H9 (cell line): Measurements from ENCODE around the gene UBA5. TPM values are rescaled to one million over a fixed set of nuclear protein-coding genes. Genes with fewer than 3 reads are reported as not detected.

Source experiments
- DNase-seq: peaks from one replicate; pipeline ENCODE4 v3.0.0-alpha.2; 2017
- H2AFZ ChIP-seq: one replicate; pipeline ENCODE4 v1.6.1; 2013; ENCODE audit warnings: mild to moderate bottlenecking, low read length, control low read depth, moderate library complexity
- H2AK5ac ChIP-seq: 2 replicates; pipeline ENCODE4 v1.6.1; 2013; ENCODE audit warnings: low read length, control low read depth, mixed read lengths; ENCODE audit not compliant: insufficient read length
- H2BK120ac ChIP-seq: one replicate; pipeline ENCODE4 v1.6.1; 2013; ENCODE audit warnings: low read depth, mild to moderate bottlenecking, low read length, control low read depth, inconsistent platforms; ENCODE audit not compliant: poor library complexity, severe bottlenecking
- H2BK12ac ChIP-seq: 2 replicates; pipeline ENCODE4 v1.6.1; 2013; ENCODE audit warnings: low read length, control low read depth, mixed read lengths, low read depth; ENCODE audit not compliant: insufficient read length
- H2BK15ac ChIP-seq: 2 replicates; pipeline ENCODE4 v1.6.1; 2013; ENCODE audit warnings: low read depth, low read length, control low read depth
- H2BK20ac ChIP-seq: one replicate; pipeline ENCODE4 v1.6.1; 2013; ENCODE audit warnings: low read depth, mild to moderate bottlenecking, low read length, control low read depth, inconsistent platforms; ENCODE audit not compliant: poor library complexity, severe bottlenecking
- H2BK5ac ChIP-seq: 2 replicates; pipeline ENCODE4 v1.6.1; 2013; ENCODE audit warnings: low read length, control low read depth, mixed read lengths; ENCODE audit not compliant: insufficient read length
- H3K14ac ChIP-seq: 2 replicates; pipeline ENCODE4 v1.6.1; 2013; ENCODE audit warnings: low read length, control low read depth; ENCODE audit not compliant: insufficient read depth
- H3K18ac ChIP-seq: 2 replicates; pipeline ENCODE4 v1.6.1; 2013; ENCODE audit warnings: low read depth, mild to moderate bottlenecking, mixed read lengths, low read length, control low read depth; ENCODE audit not compliant: insufficient read length
- H3K23ac ChIP-seq: 2 replicates; pipeline ENCODE4 v1.6.1; 2013; ENCODE audit warnings: low read length, control low read depth, mixed read lengths, low read depth; ENCODE audit not compliant: insufficient read length
- H3K23me2 ChIP-seq: 2 replicates; pipeline ENCODE4 v1.6.1; 2013; ENCODE audit warnings: low read depth, mild to moderate bottlenecking, mixed read lengths, low read length, control low read depth; ENCODE audit not compliant: insufficient read length, poor library complexity, severe bottlenecking
- H3K27ac ChIP-seq: 2 replicates; pipeline ENCODE4 v1.5.1; 2013; ENCODE audit warnings: low read length, control low read depth, mixed read lengths, low read depth; ENCODE audit not compliant: insufficient read length
- H3K27me3 ChIP-seq: 2 replicates; pipeline ENCODE4 v1.6.1; 2013; ENCODE audit warnings: low read length, control low read depth, inconsistent platforms; ENCODE audit not compliant: insufficient read depth
- H3K4ac ChIP-seq: 2 replicates; pipeline ENCODE4 v1.6.1; 2013; ENCODE audit warnings: low read depth, mild to moderate bottlenecking, control low read depth, inconsistent platforms, low read length, moderate library complexity
- H3K4me1 ChIP-seq: 2 replicates; pipeline ENCODE4 v1.6.1; 2013; ENCODE audit warnings: low read length, control low read depth, inconsistent platforms; ENCODE audit not compliant: insufficient read depth
- H3K4me2 ChIP-seq: 2 replicates; pipeline ENCODE4 v1.6.1; 2013; ENCODE audit warnings: low read length, control low read depth, mixed read lengths; ENCODE audit not compliant: insufficient read length, insufficient read depth
- H3K56ac ChIP-seq: 2 replicates; pipeline ENCODE4 v1.6.1; 2013; ENCODE audit warnings: low read depth, mild to moderate bottlenecking, mixed read lengths, low read length, control low read depth; ENCODE audit not compliant: insufficient read length
- H3K79me1 ChIP-seq: 2 replicates; pipeline ENCODE4 v1.6.1; 2013; ENCODE audit warnings: low read depth, mild to moderate bottlenecking, moderate library complexity, low read length, control low read depth, inconsistent platforms; ENCODE audit not compliant: insufficient read depth, poor library complexity, severe bottlenecking
- H3K79me2 ChIP-seq: 2 replicates; pipeline ENCODE4 v1.6.1; 2013; ENCODE audit warnings: low read length, control low read depth, inconsistent platforms; ENCODE audit not compliant: insufficient read depth
- H3K9ac ChIP-seq: 2 replicates; pipeline ENCODE4 v1.6.1; 2013; ENCODE audit warnings: low read length, control low read depth, mixed read lengths; ENCODE audit not compliant: insufficient read length; ENCODE audit errors: extremely low read depth
- H3K9me3 ChIP-seq: one replicate; pipeline ENCODE4 v1.6.1; 2013; ENCODE audit warnings: low read depth, low read length, inconsistent platforms; ENCODE audit not compliant: control insufficient read depth
- H3T11ph ChIP-seq: one replicate; pipeline ENCODE4 v1.6.1; 2013; ENCODE audit warnings: mild to moderate bottlenecking, low read length, control low read depth, inconsistent platforms
- H4K20me1 ChIP-seq: one replicate; pipeline ENCODE4 v1.6.1; 2013; ENCODE audit not compliant: control insufficient read depth, insufficient read length, insufficient read depth
- H4K5ac ChIP-seq: 2 replicates; pipeline ENCODE4 v1.6.1; 2013; ENCODE audit warnings: low read depth, mild to moderate bottlenecking, mixed read lengths, low read length, control low read depth; ENCODE audit not compliant: insufficient read length
- H4K8ac ChIP-seq: replicated peaks from 2 replicates; pipeline ENCODE4 v1.6.1; 2013; ENCODE audit warnings: low read length, control low read depth, mixed read lengths, low read depth; ENCODE audit not compliant: insufficient read length
- H4K91ac ChIP-seq: 2 replicates; pipeline ENCODE4 v1.6.1; 2013; ENCODE audit warnings: low read depth, mild to moderate bottlenecking, moderate library complexity, mixed read lengths, low read length, control low read depth; ENCODE audit not compliant: insufficient read length
- H3K27ac Mint-ChIP-seq, 3 experiments: 2 replicates in 2 of 3; 3 replicates in 1 of 3; pipeline ENCODE4 v1.8.0; 2020 to 2021; ENCODE audit warnings: mixed read lengths in 3 of 3, mild to moderate bottlenecking in 1 of 3, moderate library complexity in 1 of 3
- H3K27me3 Mint-ChIP-seq: 2 replicates; pipeline ENCODE4 v1.8.0; 2021; ENCODE audit warnings: low read depth, mild to moderate bottlenecking, moderate library complexity, mixed read lengths
- H3K36me3 Mint-ChIP-seq, 3 experiments: 2 replicates in 2 of 3; 3 replicates in 1 of 3; pipeline ENCODE4 v1.8.0; 2020 to 2021; ENCODE audit warnings: low read depth in 3 of 3, mixed read lengths in 3 of 3; ENCODE audit not compliant: insufficient read depth in 1 of 3
- H3K4me1 Mint-ChIP-seq, 2 experiments: 2 replicates each; pipeline ENCODE4 v1.8.0; 2020; ENCODE audit warnings: mixed read lengths in 2 of 2
- H3K4me3 Mint-ChIP-seq, 2 experiments: 2 replicates in 1 of 2; 3 replicates in 1 of 2; pipeline ENCODE4 v1.8.0; 2020 to 2021; ENCODE audit warnings: mild to moderate bottlenecking in 2 of 2, mixed read lengths in 2 of 2, moderate library complexity in 1 of 2
- H3K9me3 Mint-ChIP-seq, 2 experiments: 2 replicates in 1 of 2; 3 replicates in 1 of 2; pipeline ENCODE4 v1.8.0; 2020; ENCODE audit warnings: mild to moderate bottlenecking in 2 of 2, mixed read lengths in 2 of 2, moderate library complexity in 1 of 2
- WGBS: extraction: QIAGEN DNeasy Blood & Tissue Kit; methylation state at CpG from one replicate; pipeline ENCODE4 v1.1.7; 2013; ENCODE audit warnings: missing lambda C conversion rate, low lambda C conversion rate, mixed read lengths; ENCODE audit not compliant: insufficient read length; ENCODE audit errors: extremely low coverage; 5-methylcytosine and 5-hydroxymethylcytosine counted together
- total RNA-seq: library from RNA; stranded (reverse); gene quantifications from 2 replicates; pipeline ENCODE4 v1.2.1, GENCODE V29; 2021
- TF ChIP-seq, protein P1 (sequence below): fragments of 200-600 bp; sonication (generic); conservative IDR thresholded peaks from 3 replicates; pipeline ENCODE4 v1.8.0; 2021; ENCODE audit warnings: antibody characterized with exemption, mild to moderate bottlenecking

UBA5 gene
- total RNA-seq, 1 experiment from 2014 or later: 37.7 TPM

GRCh38 chr3:132642539-132642847 lies 17.6 kb upstream of the UBA5 start:
- Histone ChIP-seq H4K5ac (no peak overlapping the region), H3K14ac (no peak overlapping the region), H3K27me3 (no peaks in the 10 kb centered on the region), H3K4me1 (no peaks in the 10 kb centered on the region), H2AK5ac (no peak overlapping the region), H3K18ac (no peak overlapping the region), H3K4me2 (no peak overlapping the region), H3K23me2 (no peaks in the 10 kb centered on the region), H3K23ac (no peak overlapping the region), H2BK5ac (no peak overlapping the region), H2AFZ (no peak overlapping the region), H4K8ac (no peak overlapping the region), H3K56ac (no peak overlapping the region), H3K27ac (no peak overlapping the region), H3K9ac (no peak overlapping the region), H4K91ac (no peak overlapping the region), H2BK20ac (no peak overlapping the region), H3K79me2 (no peaks in the 10 kb centered on the region), H3K9me3 (no peaks in the 10 kb centered on the region), H3K79me1 (no peaks in the 10 kb centered on the region), H4K20me1 (no peaks in the 10 kb centered on the region), H2BK12ac (no peak overlapping the region), H2BK120ac (no peak overlapping the region), H3K4ac (no peak overlapping the region), H3T11ph (no peak overlapping the region), H2BK15ac (no peak overlapping the region)
- no peak for DNase-seq
- TF ChIP-seq, protein P1, sequence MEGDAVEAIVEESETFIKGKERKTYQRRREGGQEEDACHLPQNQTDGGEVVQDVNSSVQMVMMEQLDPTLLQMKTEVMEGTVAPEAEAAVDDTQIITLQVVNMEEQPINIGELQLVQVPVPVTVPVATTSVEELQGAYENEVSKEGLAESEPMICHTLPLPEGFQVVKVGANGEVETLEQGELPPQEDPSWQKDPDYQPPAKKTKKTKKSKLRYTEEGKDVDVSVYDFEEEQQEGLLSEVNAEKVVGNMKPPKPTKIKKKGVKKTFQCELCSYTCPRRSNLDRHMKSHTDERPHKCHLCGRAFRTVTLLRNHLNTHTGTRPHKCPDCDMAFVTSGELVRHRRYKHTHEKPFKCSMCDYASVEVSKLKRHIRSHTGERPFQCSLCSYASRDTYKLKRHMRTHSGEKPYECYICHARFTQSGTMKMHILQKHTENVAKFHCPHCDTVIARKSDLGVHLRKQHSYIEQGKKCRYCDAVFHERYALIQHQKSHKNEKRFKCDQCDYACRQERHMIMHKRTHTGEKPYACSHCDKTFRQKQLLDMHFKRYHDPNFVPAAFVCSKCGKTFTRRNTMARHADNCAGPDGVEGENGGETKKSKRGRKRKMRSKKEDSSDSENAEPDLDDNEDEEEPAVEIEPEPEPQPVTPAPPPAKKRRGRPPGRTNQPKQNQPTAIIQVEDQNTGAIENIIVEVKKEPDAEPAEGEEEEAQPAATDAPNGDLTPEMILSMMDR: 0 out of 3 replicates have a peak, but pooled peaks have one; percentile 7
- H3K4me3 Mint-ChIP-seq: no peak overlapping the region
- no peaks in the 10 kb centered on the region for H3K4me1 Mint-ChIP-seq
- H3K9me3 Mint-ChIP-seq: no peaks in the 10 kb centered on the region
- H3K27me3 Mint-ChIP-seq: no peaks in the 10 kb centered on the region
- no peak overlapping the region for H3K27ac Mint-ChIP-seq
- WGBS: no CpG with 5 or more reads among the region's 2 CpGs
- peaks cover 0 to 8% (median 4%) of the 10 kb centered on the region in 3 experiments; a peak in 2 of 7 replicates for H3K36me3 Mint-ChIP-seq
